ENCODE measurements around the gene TENT4A. TPM values are rescaled to one million over a fixed set of nuclear protein-coding genes. Genes with fewer than 3 reads are reported as not detected.

TENT4A gene
- total and polyA plus RNA-seq, 2 of the 4 experiments (the other 2 are of a cell fraction) = 5.9 to 17.2 TPM

DNA sequence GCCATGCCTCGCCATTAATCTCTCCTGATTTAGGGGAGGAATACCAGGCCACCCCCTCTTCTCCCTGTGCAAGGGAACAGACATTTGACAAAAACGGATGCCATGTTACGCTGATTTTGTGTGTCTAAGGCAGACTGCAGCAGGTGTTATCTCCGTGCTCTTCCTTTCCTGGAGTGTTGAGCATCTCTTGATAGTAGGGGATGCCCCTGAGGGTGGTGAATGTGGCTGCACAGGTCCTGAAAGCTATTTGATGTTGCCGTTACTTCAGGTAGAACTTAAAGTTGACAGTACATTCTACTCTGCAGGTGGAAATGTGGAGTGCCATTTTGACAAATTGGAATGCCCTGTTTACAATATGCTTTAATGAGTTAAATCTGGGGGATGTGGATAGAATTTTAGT is 21.5 kb downstream of the TENT4A start:
- H4K20me1 ChIP-seq (ENCODE audit: insufficient read depth, low read length) = peaks cover 31% of the 10 kb centered on the region
- peaks cover 32% of the 10 kb centered on the region for H3K4me1 ChIP-seq (ENCODE audit: control insufficient read depth, insufficient read depth, low read length)

More for the DNA sequence above, 21.5 kb downstream of the TENT4A start:
- Histone ChIP-seq H2BK20ac (ENCODE audit: low read depth, low read length) (0 out of 2 replicates have a peak overlapping the region, but pooled peaks have one; percentile 51), H2AK9ac (replicated peaks; ENCODE audit: low read depth, low read length, poor library complexity) (no peak overlapping the region), H3K23ac (ENCODE audit: low read depth, low read length) (peak overlapping the region; percentile 78), H2BK5ac (ENCODE audit: low read depth, low read length, poor library complexity, severe bottlenecking) (peak overlapping the region; percentile 37), H2AFZ (replicated peaks; ENCODE audit: low read length, poor library complexity) (no peak overlapping the region), H3K9me1 (ENCODE audit: insufficient read depth, low read length) (peaks cover 25% of the 10 kb centered on the region), H3K9me3 (ENCODE audit: control insufficient read depth, insufficient read depth, low read length) (no peaks in the 10 kb centered on the region), H4K8ac (ENCODE audit: low read depth in 2 of 2, low read length in 2 of 2) (0 out of 4 replicates have a peak overlapping the region, but pooled peaks of 1 of the 2 experiments have one; percentile 53), H3K18ac (ENCODE audit: low read depth, low read length) (peak overlapping the region; percentile 37; the same call in 1 of the 2 replicates), H3K4me3 (ENCODE audit: insufficient read depth, low read depth, low read length) (no peak overlapping the region), H3K27me3 (ENCODE audit: control insufficient read depth, insufficient read depth, low read length) (no peaks in the 10 kb centered on the region), H3K36me3 (ENCODE audit: control insufficient read depth, insufficient read depth, low read length) (peaks cover 13% of the 10 kb centered on the region), H3K79me1 (ENCODE audit: low read depth in 1 of 2, low read length in 2 of 2) (peaks cover 39 to 64% of the 10 kb centered on the region in 2 experiments), H2AK5ac (ENCODE audit: low read depth, low read length) (peak overlapping the region; percentile 63; the same call in 1 of the 2 replicates), H2BK15ac (ENCODE audit: low read depth, low read length) (peak overlapping the region; percentile 48; the same call in 1 of the 3 replicates), H4K91ac (ENCODE audit: insufficient read depth, low read depth, low read length) (no peak overlapping the region; the same call in 1 of the 2 replicates), H3K4me2 (ENCODE audit: low read depth, low read length) (peak overlapping the region; percentile 8; the same call in 1 of the 2 replicates), H2BK120ac (ENCODE audit: low read depth, low read length) (peak overlapping the region; percentile 30), H3K4ac (ENCODE audit: low read depth, low read length) (peak overlapping the region; percentile 58), H4K5ac (ENCODE audit: low read depth, low read length) (peak overlapping the region; percentile 10; the same call in 1 of the 2 replicates), H3K14ac (replicated peaks; ENCODE audit: low read depth, low read length) (no peak overlapping the region), H3K9ac (ENCODE audit: low read depth, low read length) (no peak overlapping the region), H3K56ac (ENCODE audit: extremely low read depth, insufficient read depth, low read length) (no peak overlapping the region), H3K27ac (ENCODE audit: insufficient read depth, low read length) (peak overlapping the region; percentile 9; the same call in 1 of the 2 replicates)
- dilution Hi-C loops (cut with HindIII; ENCODE audit: low sequenced_read_pairs, unreplicated experiment) = no loop called here
- POLR2A ChIA-PET (ENCODE audit: unreplicated experiment) = no interaction called here
- DNase-seq (no peak), ATAC-seq (ENCODE audit: low read depth) (no peak)
- CTCF ChIA-PET = no interaction called here
- in situ Hi-C loops (cut with MboI; ENCODE audit: low sequenced_read_pairs) = loop anchor here (25.0 kb wide), 1 partner anchor 1247 kb away; no protein-coding TSS in a partner anchor
- intact Hi-C loops (cut with micrococcal nuclease) = loop anchor here (5.0 kb wide), 1 partner anchor 102 kb away; the partner anchor contains the start of genes NSUN2 and SRD5A1
- TF ChIP-seq FOS (IDR thresholded peaks at IDR 0.05; ENCODE audit: low read depth, low read length) (no peak), CEBPB (IDR thresholded peaks at IDR 0.05; ENCODE audit: low read depth, low read length) (no peak), RFX5 (IDR thresholded peaks at IDR 0.05; ENCODE audit: low read depth, low read length) (no peak)
- no TSS peak for BruUV-seq (replicated peaks)
- WGBS, 2 experiments (ENCODE audit: extremely low coverage in 2 of 2, insufficient read length in 1 of 2) = 100% methylated on average over 2 of the region's 5 CpGs; no CpG with 5 or more reads in 1 of the 2 experiments
